ENCODE results near the gene CADM2. TPM values are rescaled to one million over a fixed set of nuclear protein-coding genes. Genes with fewer than 3 reads are reported as not detected.

Gene CADM2
- total RNA-seq, 1 experiment from 2014 or later = 10.9 TPM

DNA sequence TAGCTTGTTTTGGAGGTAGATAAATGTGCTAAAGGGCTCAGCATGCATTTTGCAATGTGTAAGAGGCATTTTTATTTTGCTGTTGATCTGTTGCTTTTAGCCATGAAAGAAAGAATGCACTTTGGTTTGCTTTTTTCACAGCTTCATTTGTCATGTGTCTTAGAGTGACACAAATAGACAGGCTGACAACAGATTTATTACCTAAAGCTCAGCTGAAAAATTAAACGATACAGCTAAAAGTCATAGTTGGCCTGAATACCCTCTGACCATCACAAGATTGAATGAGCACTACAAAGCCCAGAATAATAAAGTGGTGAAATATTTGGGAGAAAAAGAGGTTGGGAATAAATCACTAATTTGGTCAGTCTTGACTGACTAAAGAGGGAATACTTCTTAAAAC lies 723.1 kb downstream of the CADM2 start:
- no peak overlapping the region for H3K18ac ChIP-seq (ENCODE audit: insufficient read length, low read depth, low read length)
- Mint-ChIP-seq H3K36me3 (ENCODE audit: insufficient read depth in 1 of 3, low read depth in 3 of 3) (no peaks in the 10 kb centered on the region), H3K9me3 (no peaks in the 10 kb centered on the region), H3K27ac (no peak overlapping the region), H3K4me3 (no peak overlapping the region), H3K4me1 (no peaks in the 10 kb centered on the region), H3K27me3 (ENCODE audit: low read depth) (no peaks in the 10 kb centered on the region)
- H2AK5ac ChIP-seq (ENCODE audit: insufficient read length, low read length) = no peak overlapping the region
- H3K4me2 ChIP-seq (ENCODE audit: insufficient read depth, insufficient read length, low read length) = no peak overlapping the region
- no peaks in the 10 kb centered on the region for H3K4me1 ChIP-seq (ENCODE audit: insufficient read depth, low read length)
- H2BK5ac ChIP-seq (ENCODE audit: insufficient read length, low read length) = no peak overlapping the region
- TF ChIP-seq, protein P1, sequence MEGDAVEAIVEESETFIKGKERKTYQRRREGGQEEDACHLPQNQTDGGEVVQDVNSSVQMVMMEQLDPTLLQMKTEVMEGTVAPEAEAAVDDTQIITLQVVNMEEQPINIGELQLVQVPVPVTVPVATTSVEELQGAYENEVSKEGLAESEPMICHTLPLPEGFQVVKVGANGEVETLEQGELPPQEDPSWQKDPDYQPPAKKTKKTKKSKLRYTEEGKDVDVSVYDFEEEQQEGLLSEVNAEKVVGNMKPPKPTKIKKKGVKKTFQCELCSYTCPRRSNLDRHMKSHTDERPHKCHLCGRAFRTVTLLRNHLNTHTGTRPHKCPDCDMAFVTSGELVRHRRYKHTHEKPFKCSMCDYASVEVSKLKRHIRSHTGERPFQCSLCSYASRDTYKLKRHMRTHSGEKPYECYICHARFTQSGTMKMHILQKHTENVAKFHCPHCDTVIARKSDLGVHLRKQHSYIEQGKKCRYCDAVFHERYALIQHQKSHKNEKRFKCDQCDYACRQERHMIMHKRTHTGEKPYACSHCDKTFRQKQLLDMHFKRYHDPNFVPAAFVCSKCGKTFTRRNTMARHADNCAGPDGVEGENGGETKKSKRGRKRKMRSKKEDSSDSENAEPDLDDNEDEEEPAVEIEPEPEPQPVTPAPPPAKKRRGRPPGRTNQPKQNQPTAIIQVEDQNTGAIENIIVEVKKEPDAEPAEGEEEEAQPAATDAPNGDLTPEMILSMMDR (conservative IDR thresholded peaks at IDR 0.05) = no peak
- H3T11ph ChIP-seq (ENCODE audit: low read length) = no peak overlapping the region
- H3K27ac ChIP-seq (ENCODE audit: insufficient read length, low read depth, low read length) = no peak overlapping the region
- no CpG with 5 or more reads among the region's 1 CpG for WGBS (ENCODE audit: extremely low coverage, insufficient read length, low lambda C conversion rate)
- no peaks in the 10 kb centered on the region for H3K27me3 ChIP-seq (ENCODE audit: insufficient read depth, low read length)
- no peak overlapping the region for H2BK15ac ChIP-seq (ENCODE audit: low read depth, low read length)
- H2BK20ac ChIP-seq (ENCODE audit: low read depth, low read length, poor library complexity, severe bottlenecking) = no peak overlapping the region
- H3K9me3 ChIP-seq (ENCODE audit: control insufficient read depth, low read depth, low read length) = no peaks in the 10 kb centered on the region
- no peak overlapping the region for H2BK120ac ChIP-seq (ENCODE audit: low read depth, low read length, poor library complexity, severe bottlenecking)
- no peak overlapping the region for H4K5ac ChIP-seq (ENCODE audit: insufficient read length, low read depth, low read length)
- no peaks in the 10 kb centered on the region for H4K20me1 ChIP-seq (ENCODE audit: control insufficient read depth, insufficient read depth, insufficient read length)
- H3K79me1 ChIP-seq (ENCODE audit: insufficient read depth, low read depth, low read length, poor library complexity, severe bottlenecking) = no peaks in the 10 kb centered on the region
- H3K23me2 ChIP-seq (ENCODE audit: insufficient read length, low read depth, low read length, poor library complexity, severe bottlenecking) = no peaks in the 10 kb centered on the region
- no peak overlapping the region for H3K23ac ChIP-seq (ENCODE audit: insufficient read length, low read depth, low read length)
- H3K9ac ChIP-seq (ENCODE audit: extremely low read depth, insufficient read length, low read length) = no peak overlapping the region
- no peak overlapping the region for H4K91ac ChIP-seq (ENCODE audit: insufficient read length, low read depth, low read length)
- no peak overlapping the region for H3K14ac ChIP-seq (ENCODE audit: insufficient read depth, low read length)
- no peak overlapping the region for H3K56ac ChIP-seq (ENCODE audit: insufficient read length, low read depth, low read length)
- H4K8ac ChIP-seq (replicated peaks; ENCODE audit: insufficient read length, low read depth, low read length) = no peak overlapping the region
- H3K79me2 ChIP-seq (ENCODE audit: insufficient read depth, low read length) = no peaks in the 10 kb centered on the region
- DNase-seq = no peak
- H2AFZ ChIP-seq (ENCODE audit: low read length) = no peak overlapping the region
- H3K4ac ChIP-seq (ENCODE audit: low read depth, low read length) = no peak overlapping the region
- H2BK12ac ChIP-seq (ENCODE audit: insufficient read length, low read depth, low read length) = no peak overlapping the region

Measured in H9 (cell line).